HG02938 (cell line): ENCODE results near the gene KIF23.
"Not testable (repeated sequence)": the region's sequence is repeated elsewhere in the genome, so short reads cannot be mapped to it uniquely, and the experiment has no call there.

Experiments used
- ATAC-seq: cut with Tn5 transposase; IDR thresholded peaks from one replicate; pipeline ENCODE4 v1.9.1; 2021; ENCODE audit warnings: mild to moderate bottlenecking, moderate library complexity; ENCODE audit not compliant: unreplicated experiment

KIF23 gene

GRCh38 chr15:69413822-69414700 lies at the start of gene KIF23:
Gene KIF23 (plus strand): TSS chr15:69414349. CDS start chr15:69414466, 117 bp downstream.
- peak; percentile 84 for ATAC-seq

GRCh38 chr15:69367236-69367635 lies 46.9 kb upstream of the KIF23 start:
- ATAC-seq, result no peak

- ATAC-seq, result no peak
These were observed 44.5 kb upstream of the KIF23 start for GRCh38 chr15:69369631-69370030.

- no peak for ATAC-seq
These were observed 40.7 kb upstream of the KIF23 start for GRCh38 chr15:69373406-69373805.

GRCh38 chr15:69375151-69375790 lies 38.9 kb upstream of the KIF23 start:
- ATAC-seq, result no peak

GRCh38 chr15:69377216-69377970 lies 36.8 kb upstream of the KIF23 start:
- ATAC-seq, result no peak

- ATAC-seq, result no peak
These were observed 33.9 kb upstream of the KIF23 start for GRCh38 chr15:69380100-69380725.

- ATAC-seq, result no peak
These were observed 33.4 kb upstream of the KIF23 start for GRCh38 chr15:69380726-69381105.

- not testable (repeated sequence) for ATAC-seq
These were observed 32.0 kb upstream of the KIF23 start for GRCh38 chr15:69382176-69382575.

GRCh38 chr15:69384066-69384465 lies 30.1 kb upstream of the KIF23 start:
- not testable (repeated sequence) for ATAC-seq

- no peak for ATAC-seq
These were observed 29.2 kb upstream of the KIF23 start for GRCh38 chr15:69384626-69385598.

GRCh38 chr15:69385831-69386230 lies 28.3 kb upstream of the KIF23 start:
- no peak for ATAC-seq

- no peak for ATAC-seq
These were observed 27.9 kb upstream of the KIF23 start for GRCh38 chr15:69386284-69386683.

- no peak for ATAC-seq
These were observed 25.9 kb upstream of the KIF23 start for GRCh38 chr15:69388260-69388705.

- ATAC-seq, result no peak
These were observed 24.7 kb upstream of the KIF23 start for GRCh38 chr15:69389426-69389825.

GRCh38 chr15:69390575-69390974 lies 23.6 kb upstream of the KIF23 start:
- ATAC-seq, result no peak

GRCh38 chr15:69391046-69391757 lies 22.9 kb upstream of the KIF23 start:
- ATAC-seq, result no peak

- ATAC-seq, result no peak
These were observed 21.8 kb upstream of the KIF23 start for GRCh38 chr15:69392352-69392751.

- ATAC-seq, result no peak
These were observed 20.2 kb upstream of the KIF23 start for GRCh38 chr15:69393831-69394491.
